MM.1S (cell line): ENCODE results near the gene SLC12A3.

Experiments used
- EZH2 ChIP-seq: fragments of 300-600 bp; sonication (generic); optimal IDR thresholded peaks from 2 replicates; pipeline ENCODE3; 2017; ENCODE audit warnings: low read depth, mild to moderate bottlenecking, antibody characterized with exemption, low read length, mixed read lengths
- EZH2phosphoT487 ChIP-seq: fragments of 300-600 bp; sonication (generic); IDR thresholded peaks from 2 replicates; pipeline ENCODE4 v1.6.1; 2018; ENCODE audit warnings: antibody characterized with exemption, low read length
- TF ChIP-seq, protein P1 (sequence below): fragments of 300-600 bp; sonication (generic); IDR thresholded peaks from 2 replicates; pipeline ENCODE4 v1.5.1; 2016; ENCODE audit warnings: antibody characterized with exemption, low read length, mixed read lengths

DNA sequence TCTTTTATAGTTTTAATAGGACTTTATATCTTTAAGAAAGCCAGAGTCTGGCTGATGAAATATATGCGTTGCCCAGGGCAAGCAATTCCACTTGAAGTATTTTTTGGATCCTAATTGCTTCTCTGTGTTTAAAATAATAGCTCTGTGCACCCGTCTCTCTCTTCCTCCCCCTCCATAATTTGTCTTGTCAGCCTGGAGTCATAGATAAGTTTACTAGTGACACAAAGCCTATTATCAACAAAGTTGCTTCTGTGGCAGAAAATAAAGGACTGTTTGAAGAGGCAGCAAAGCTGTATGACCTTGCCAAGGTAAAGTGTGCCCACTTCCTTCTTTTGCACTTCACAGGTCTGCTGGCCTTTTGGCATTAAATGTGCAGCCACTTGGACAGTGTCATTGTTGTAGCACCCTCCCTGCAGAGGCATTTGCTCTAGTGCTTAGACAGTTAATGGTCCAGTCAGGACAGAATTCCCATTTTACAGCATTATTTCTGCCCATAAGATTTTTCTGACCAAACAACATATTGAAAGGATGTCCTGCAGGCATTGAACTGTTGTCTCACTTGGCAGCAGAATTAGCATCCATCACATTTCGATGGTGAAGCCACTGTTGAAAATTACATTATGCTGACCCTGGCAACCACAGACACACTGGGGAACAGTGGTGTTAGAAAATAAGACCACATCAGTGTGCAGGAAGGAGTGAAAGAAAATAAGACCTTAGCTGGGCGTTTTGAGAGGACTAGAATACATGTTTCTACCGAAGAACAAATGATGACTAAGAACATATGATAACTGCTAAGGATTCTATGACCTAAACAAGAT is 28.4 kb upstream of the SLC12A3 start:
- TF ChIP-seq, protein P1, sequence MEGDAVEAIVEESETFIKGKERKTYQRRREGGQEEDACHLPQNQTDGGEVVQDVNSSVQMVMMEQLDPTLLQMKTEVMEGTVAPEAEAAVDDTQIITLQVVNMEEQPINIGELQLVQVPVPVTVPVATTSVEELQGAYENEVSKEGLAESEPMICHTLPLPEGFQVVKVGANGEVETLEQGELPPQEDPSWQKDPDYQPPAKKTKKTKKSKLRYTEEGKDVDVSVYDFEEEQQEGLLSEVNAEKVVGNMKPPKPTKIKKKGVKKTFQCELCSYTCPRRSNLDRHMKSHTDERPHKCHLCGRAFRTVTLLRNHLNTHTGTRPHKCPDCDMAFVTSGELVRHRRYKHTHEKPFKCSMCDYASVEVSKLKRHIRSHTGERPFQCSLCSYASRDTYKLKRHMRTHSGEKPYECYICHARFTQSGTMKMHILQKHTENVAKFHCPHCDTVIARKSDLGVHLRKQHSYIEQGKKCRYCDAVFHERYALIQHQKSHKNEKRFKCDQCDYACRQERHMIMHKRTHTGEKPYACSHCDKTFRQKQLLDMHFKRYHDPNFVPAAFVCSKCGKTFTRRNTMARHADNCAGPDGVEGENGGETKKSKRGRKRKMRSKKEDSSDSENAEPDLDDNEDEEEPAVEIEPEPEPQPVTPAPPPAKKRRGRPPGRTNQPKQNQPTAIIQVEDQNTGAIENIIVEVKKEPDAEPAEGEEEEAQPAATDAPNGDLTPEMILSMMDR = no peak
- TF ChIP-seq EZH2 (no peak), EZH2phosphoT487 (no peak)
